Activated T-helper 9 cell treated with anti-CD3 and anti-CD28 coated beads, Interleukin-2, amount 50 U/mL, for 16 hours (primary cell): Measurements from ENCODE around the gene MIP.
"Not testable (repeated sequence)": the region's sequence is repeated elsewhere in the genome, so short reads cannot be mapped to it uniquely, and the experiment has no call there.

Experiments used
- DNase-seq: peaks from one replicate; pipeline ENCODE4 v3.0.0-alpha.2; 2020; ENCODE audit warnings: low read depth

MIP gene

GRCh38 chr12:56410768-56411167, 43.7 kb downstream of the MIP start:
- DNase-seq = no peak

- DNase-seq = no peak
These were observed 45.5 kb downstream of the MIP start for GRCh38 chr12:56408799-56409417.

- DNase-seq = not testable (repeated sequence)
These were observed 50.2 kb downstream of the MIP start for GRCh38 chr12:56404227-56404626.

- not testable (repeated sequence) for DNase-seq
These were observed 52.8 kb downstream of the MIP start for GRCh38 chr12:56401612-56402011.

- DNase-seq = not testable (repeated sequence)
These were observed 53.3 kb downstream of the MIP start for GRCh38 chr12:56401125-56401524.
